ENCODE data around the gene TMPRSS6.

- TF ChIP-seq EZH2phosphoT487 (IDR thresholded peaks at IDR 0.05; ENCODE audit: borderline replicate concordance, low read length) (no peak), CTCF (IDR thresholded peaks at IDR 0.05; ENCODE audit: low read depth, low read length, poor library complexity, severe bottlenecking) (no peak)
These were observed 5.5 kb upstream of the TMPRSS6 start for GRCh38 chr22:37115032-37115431.

Measured in DOHH2 (cell line).